ENCODE data around the gene ABLIM2. TPM values are rescaled to one million over a fixed set of nuclear protein-coding genes. Genes with fewer than 3 reads are reported as not detected.
A peak's percentile ranks its signal among the peaks of the same experiment; 100 is the strongest.

ABLIM2 gene
- total and polyA plus RNA-seq, 2 of the 13 experiments (the other 11 are each of a cell fraction or from before 2014, with no cell fraction given) = 0.20 to 0.37 TPM

DNA sequence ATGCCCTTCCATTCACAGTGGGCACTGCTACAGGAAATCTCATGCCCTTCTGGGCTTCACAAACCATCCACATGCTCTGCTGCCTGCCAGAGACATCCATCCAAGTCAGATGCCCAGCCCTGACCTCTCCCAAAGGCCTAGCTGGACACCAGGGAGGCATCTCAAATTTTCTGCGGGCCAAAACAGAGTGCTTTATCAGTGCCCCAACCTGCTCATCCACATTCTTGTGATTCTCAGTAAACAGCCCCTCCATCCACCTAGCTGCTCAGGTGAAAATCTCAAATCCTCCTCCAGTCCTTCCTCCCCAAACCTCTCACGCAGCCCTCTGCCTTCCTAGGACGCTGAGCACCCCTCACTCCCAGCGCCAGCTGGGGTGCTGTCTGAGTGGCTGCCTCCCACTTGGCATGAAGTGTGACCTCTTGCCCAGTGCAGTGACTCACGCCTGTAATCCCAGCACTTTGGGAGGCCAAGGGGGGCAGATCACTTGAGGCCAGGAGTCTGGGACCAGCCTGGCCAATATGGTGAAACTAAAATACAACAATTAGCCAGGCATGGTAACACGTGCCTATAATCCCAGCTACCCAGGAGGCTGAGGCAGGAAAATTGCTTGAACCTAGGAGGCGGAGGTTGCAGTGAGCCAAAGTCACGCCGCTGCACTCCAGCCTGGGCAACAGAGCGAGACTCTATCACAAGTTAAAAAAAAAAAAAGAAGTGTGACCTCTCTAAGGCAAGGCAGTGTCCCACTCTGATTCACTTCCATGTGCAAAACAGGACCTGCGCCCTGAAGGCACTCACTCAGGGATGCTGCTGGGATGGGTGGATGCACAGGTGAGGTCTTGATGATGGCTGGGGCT lies 217.3 kb downstream of the ABLIM2 start:
- H4K20me1 ChIP-seq (ENCODE audit: insufficient read depth, low read length) = no peaks in the 10 kb centered on the region
- no peak overlapping the region for H3K27ac ChIP-seq (ENCODE audit: extremely low read length, insufficient read depth, low read length)
- peaks cover 71% of the 10 kb centered on the region for H3K4me1 ChIP-seq (ENCODE audit: insufficient read depth, low read length)
- in situ Hi-C loops (cut with HindIII; ENCODE audit: extremely low pct_ligation_motif_present, low pct_unique_long_range_greater_than_20kb) (no loop called here), intact Hi-C loops (cut with micrococcal nuclease; ENCODE audit: unreplicated experiment) (no loop called here)
- H3K27me3 ChIP-seq (ENCODE audit: control insufficient read depth in 1 of 2, insufficient read depth in 2 of 2, low read length in 2 of 2) = no peaks in the 10 kb centered on the region
- no TSS peak for BruUV-seq (replicated peaks)
- no peaks in the 10 kb centered on the region for H3K36me3 ChIP-seq (replicated peaks in 1 of 2; ENCODE audit: control insufficient read depth in 1 of 2, insufficient read depth in 2 of 2, low read length in 2 of 2)
- ChIA-PET POLR2A (interaction anchor here (0.6 kb wide), 1 partner anchor 10 kb away, joined by 5 read pairs; no protein-coding TSS in a partner anchor), CTCF (ENCODE audit: low intra/inter-chr PET ratio, low total read pairs) (no interaction called here)
- H3K4me2 ChIP-seq (ENCODE audit: low read depth, low read length) = no peak overlapping the region; the same call in 1 of the 2 replicates
- no peak overlapping the region for H3K4me3 ChIP-seq (replicated peaks in 1 of 3; ENCODE audit: insufficient read depth in 1 of 3, low read depth in 2 of 3, low read length in 3 of 3)
- no peak for FAIRE-seq
- 0 out of 2 replicates have a peak, but pooled peaks have one; percentile 11 for TF ChIP-seq PPARG (CRISPR knock-in tag; conservative IDR thresholded peaks at IDR 0.05)
- TF ChIP-seq, protein P1, sequence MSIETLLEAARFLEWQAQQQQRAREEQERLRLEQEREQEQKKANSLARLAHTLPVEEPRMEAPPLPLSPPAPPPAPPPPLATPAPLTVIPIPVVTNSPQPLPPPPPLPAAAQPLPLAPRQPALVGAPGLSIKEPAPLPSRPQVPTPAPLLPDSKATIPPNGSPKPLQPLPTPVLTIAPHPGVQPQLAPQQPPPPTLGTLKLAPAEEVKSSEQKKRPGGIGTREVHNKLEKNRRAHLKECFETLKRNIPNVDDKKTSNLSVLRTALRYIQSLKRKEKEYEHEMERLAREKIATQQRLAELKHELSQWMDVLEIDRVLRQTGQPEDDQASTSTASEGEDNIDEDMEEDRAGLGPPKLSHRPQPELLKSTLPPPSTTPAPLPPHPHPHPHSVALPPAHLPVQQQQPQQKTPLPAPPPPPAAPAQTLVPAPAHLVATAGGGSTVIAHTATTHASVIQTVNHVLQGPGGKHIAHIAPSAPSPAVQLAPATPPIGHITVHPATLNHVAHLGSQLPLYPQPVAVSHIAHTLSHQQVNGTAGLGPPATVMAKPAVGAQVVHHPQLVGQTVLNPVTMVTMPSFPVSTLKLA (IDR thresholded peaks at IDR 0.05) = no peak
- TF ChIP-seq RARA (CRISPR knock-in tag; IDR thresholded peaks at IDR 0.05) = 0 out of 2 replicates have a peak, but pooled peaks have one; percentile 14
- no peak for TF ChIP-seq ZNF225 (CRISPR knock-in tag; IDR thresholded peaks at IDR 0.05)
- TF ChIP-seq, protein P2, sequence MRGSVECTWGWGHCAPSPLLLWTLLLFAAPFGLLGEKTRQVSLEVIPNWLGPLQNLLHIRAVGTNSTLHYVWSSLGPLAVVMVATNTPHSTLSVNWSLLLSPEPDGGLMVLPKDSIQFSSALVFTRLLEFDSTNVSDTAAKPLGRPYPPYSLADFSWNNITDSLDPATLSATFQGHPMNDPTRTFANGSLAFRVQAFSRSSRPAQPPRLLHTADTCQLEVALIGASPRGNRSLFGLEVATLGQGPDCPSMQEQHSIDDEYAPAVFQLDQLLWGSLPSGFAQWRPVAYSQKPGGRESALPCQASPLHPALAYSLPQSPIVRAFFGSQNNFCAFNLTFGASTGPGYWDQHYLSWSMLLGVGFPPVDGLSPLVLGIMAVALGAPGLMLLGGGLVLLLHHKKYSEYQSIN (CRISPR knock-in tag; IDR thresholded peaks at IDR 0.05; ENCODE audit: borderline replicate concordance) = no peak
- 0 out of 2 replicates have a peak, but pooled peaks have one; percentile 59 for TF ChIP-seq ZNF121 (CRISPR knock-in tag; IDR thresholded peaks at IDR 0.05)
- peak; percentile 72 for TF ChIP-seq ZNF263 (CRISPR knock-in tag; IDR thresholded peaks at IDR 0.05)
- peak; percentile 74 for TF ChIP-seq FOSL2 (CRISPR knock-in tag; IDR thresholded peaks at IDR 0.05)
- no peaks in the 10 kb centered on the region for H3K9me3 ChIP-seq (ENCODE audit: low read length)
- no peak overlapping the region for H2AFZ ChIP-seq (ENCODE audit: low read length)
- no peak for ATAC-seq
- no peaks in the 10 kb centered on the region for H3K79me2 ChIP-seq (ENCODE audit: insufficient read depth, low read length)
- no peak for DNase-seq (ENCODE audit: low spot score)
- no peak overlapping the region for H3K9ac ChIP-seq (ENCODE audit: insufficient read depth, low read depth, low read length)
- WGBS (ENCODE audit: low lambda C conversion rate) = 47% methylated on average over 11 of the region's 11 CpGs

Measured in HepG2 (cell line).